ENCODE results near the gene TMPRSS11F. TPM values are rescaled to one million over a fixed set of nuclear protein-coding genes. Genes with fewer than 3 reads are reported as not detected.

Gene TMPRSS11F
- total RNA-seq, 2 donors from 2014 or later: not detected

GRCh38 chr4:68145261-68145660, 15.6 kb upstream of the TMPRSS11F start:
- Mint-ChIP-seq H3K4me3 (no peak overlapping the region), H3K27me3 (peaks cover 5% of the 10 kb centered on the region), H3K36me3 (ENCODE audit: low read depth) (no peaks in the 10 kb centered on the region), H3K4me1 (no peaks in the 10 kb centered on the region), H3K27ac (no peak overlapping the region)
- DNase-seq (no peak), ATAC-seq (no peak)
- no peaks in the 10 kb centered on the region for H3K9me3 ChIP-seq (ENCODE audit: control insufficient read depth, low read length, poor library complexity, severe bottlenecking)

GRCh38 chr4:68141852-68142251, 12.2 kb upstream of the TMPRSS11F start:
- no peaks in the 10 kb centered on the region for H3K9me3 ChIP-seq (ENCODE audit: control insufficient read depth, low read length, poor library complexity, severe bottlenecking)
- no peak overlapping the region for H3K27ac Mint-ChIP-seq
- DNase-seq (no peak), ATAC-seq (no peak)
- no peak overlapping the region for H3K4me3 Mint-ChIP-seq
- no peaks in the 10 kb centered on the region for H3K36me3 Mint-ChIP-seq (ENCODE audit: low read depth)
- no peaks in the 10 kb centered on the region for H3K4me1 Mint-ChIP-seq
- H3K27me3 Mint-ChIP-seq: no peaks in the 10 kb centered on the region

- peaks cover 7% of the 10 kb centered on the region for H3K27me3 Mint-ChIP-seq
- DNase-seq (no peak), ATAC-seq (no peak)
- H3K27ac Mint-ChIP-seq: no peak overlapping the region
- no peaks in the 10 kb centered on the region for H3K36me3 Mint-ChIP-seq (ENCODE audit: low read depth)
- H3K9me3 ChIP-seq (ENCODE audit: control insufficient read depth, low read length, poor library complexity, severe bottlenecking): no peaks in the 10 kb centered on the region
- no peak overlapping the region for H3K4me3 Mint-ChIP-seq
- H3K4me1 Mint-ChIP-seq: no peaks in the 10 kb centered on the region
Measured at GRCh38 chr4:68132342-68132741, 2.7 kb upstream of the TMPRSS11F start.

- no peaks in the 10 kb centered on the region for H3K27me3 Mint-ChIP-seq
Measured at GRCh38 chr4:68124262-68124661, 5.4 kb downstream of the TMPRSS11F start.

GRCh38 chr4:68123525-68123924, 6.1 kb downstream of the TMPRSS11F start:
- H3K27ac Mint-ChIP-seq: no peak overlapping the region
- H3K4me3 Mint-ChIP-seq: no peak overlapping the region
- DNase-seq: no peak
- H3K36me3 Mint-ChIP-seq (ENCODE audit: low read depth): no peaks in the 10 kb centered on the region
- no peaks in the 10 kb centered on the region for H3K4me1 Mint-ChIP-seq
- ATAC-seq: no peak
- no peaks in the 10 kb centered on the region for H3K9me3 ChIP-seq (ENCODE audit: control insufficient read depth, low read length, poor library complexity, severe bottlenecking)
- no peaks in the 10 kb centered on the region for H3K27me3 Mint-ChIP-seq

More at GRCh38 chr4:68124262-68124661, 5.4 kb downstream of the TMPRSS11F start:
- ATAC-seq (no peak), DNase-seq (no peak)
- no peak overlapping the region for H3K4me3 Mint-ChIP-seq
- H3K27ac Mint-ChIP-seq: no peak overlapping the region
- H3K36me3 Mint-ChIP-seq (ENCODE audit: low read depth): no peaks in the 10 kb centered on the region
- no peaks in the 10 kb centered on the region for H3K4me1 Mint-ChIP-seq
- no peaks in the 10 kb centered on the region for H3K9me3 ChIP-seq (ENCODE audit: control insufficient read depth, low read length, poor library complexity, severe bottlenecking)

GRCh38 chr4:68119921-68120320, 9.7 kb downstream of the TMPRSS11F start:
- H3K9me3 ChIP-seq (ENCODE audit: control insufficient read depth, low read length, poor library complexity, severe bottlenecking): no peaks in the 10 kb centered on the region
- Mint-ChIP-seq H3K4me1 (no peaks in the 10 kb centered on the region), H3K4me3 (no peak overlapping the region), H3K36me3 (ENCODE audit: low read depth) (no peaks in the 10 kb centered on the region), H3K27me3 (no peaks in the 10 kb centered on the region), H3K27ac (no peak overlapping the region)
- no peak for DNase-seq
- no peak for ATAC-seq

- ATAC-seq (no peak), DNase-seq (no peak)
- H3K36me3 Mint-ChIP-seq (ENCODE audit: low read depth): no peaks in the 10 kb centered on the region
- no peak overlapping the region for H3K4me3 Mint-ChIP-seq
- no peaks in the 10 kb centered on the region for H3K27me3 Mint-ChIP-seq
- no peak overlapping the region for H3K27ac Mint-ChIP-seq
- no peaks in the 10 kb centered on the region for H3K4me1 Mint-ChIP-seq
- H3K9me3 ChIP-seq (ENCODE audit: control insufficient read depth, low read length, poor library complexity, severe bottlenecking): no peaks in the 10 kb centered on the region
Measured at GRCh38 chr4:68110441-68110840, 19.2 kb downstream of the TMPRSS11F start.

GRCh38 chr4:68109868-68110267, 19.8 kb downstream of the TMPRSS11F start:
- ATAC-seq: no peak
- Mint-ChIP-seq H3K4me1 (no peaks in the 10 kb centered on the region), H3K27me3 (no peaks in the 10 kb centered on the region)

GRCh38 chr4:68082758-68083157, 46.9 kb downstream of the TMPRSS11F start:
- Mint-ChIP-seq H3K27me3 (no peaks in the 10 kb centered on the region), H3K36me3 (ENCODE audit: low read depth) (no peaks in the 10 kb centered on the region), H3K27ac (no peak overlapping the region), H3K4me1 (no peaks in the 10 kb centered on the region), H3K4me3 (no peak overlapping the region)
- H3K9me3 ChIP-seq (ENCODE audit: control insufficient read depth, low read length, poor library complexity, severe bottlenecking): no peaks in the 10 kb centered on the region
- ATAC-seq (no peak), DNase-seq (no peak)

More at GRCh38 chr4:68109868-68110267, 19.8 kb downstream of the TMPRSS11F start:
- no peaks in the 10 kb centered on the region for H3K9me3 ChIP-seq (ENCODE audit: control insufficient read depth, low read length, poor library complexity, severe bottlenecking)
- no peaks in the 10 kb centered on the region for H3K36me3 Mint-ChIP-seq (ENCODE audit: low read depth)
- no peak for DNase-seq
- H3K27ac Mint-ChIP-seq: no peak overlapping the region
- no peak overlapping the region for H3K4me3 Mint-ChIP-seq

GRCh38 chr4:68079928-68080327, 49.7 kb downstream of the TMPRSS11F start:
- Mint-ChIP-seq H3K36me3 (ENCODE audit: low read depth) (no peaks in the 10 kb centered on the region), H3K27ac (no peak overlapping the region), H3K4me1 (no peaks in the 10 kb centered on the region), H3K27me3 (no peaks in the 10 kb centered on the region), H3K4me3 (no peak overlapping the region)
- no peaks in the 10 kb centered on the region for H3K9me3 ChIP-seq (ENCODE audit: control insufficient read depth, low read length, poor library complexity, severe bottlenecking)
- ATAC-seq (no peak), DNase-seq (no peak)

- ATAC-seq (no peak), DNase-seq (no peak)
- H3K27me3 Mint-ChIP-seq: no peaks in the 10 kb centered on the region
- no peaks in the 10 kb centered on the region for H3K4me1 Mint-ChIP-seq
- no peaks in the 10 kb centered on the region for H3K9me3 ChIP-seq (ENCODE audit: control insufficient read depth, low read length, poor library complexity, severe bottlenecking)
- no peak overlapping the region for H3K27ac Mint-ChIP-seq
- no peak overlapping the region for H3K4me3 Mint-ChIP-seq
- H3K36me3 Mint-ChIP-seq (ENCODE audit: low read depth): no peaks in the 10 kb centered on the region
Measured at GRCh38 chr4:68077737-68078136, 51.9 kb downstream of the TMPRSS11F start.

GRCh38 chr4:68077301-68077700, 52.4 kb downstream of the TMPRSS11F start:
- no peaks in the 10 kb centered on the region for H3K36me3 Mint-ChIP-seq (ENCODE audit: low read depth)
- H3K27me3 Mint-ChIP-seq: no peaks in the 10 kb centered on the region
- ATAC-seq: no peak
- no peak overlapping the region for H3K4me3 Mint-ChIP-seq
- DNase-seq: no peak
- H3K4me1 Mint-ChIP-seq: no peaks in the 10 kb centered on the region
- H3K27ac Mint-ChIP-seq: no peak overlapping the region
- no peaks in the 10 kb centered on the region for H3K9me3 ChIP-seq (ENCODE audit: control insufficient read depth, low read length, poor library complexity, severe bottlenecking)

- H3K27ac Mint-ChIP-seq: no peak overlapping the region
- H3K36me3 Mint-ChIP-seq (ENCODE audit: low read depth): no peaks in the 10 kb centered on the region
- H3K9me3 ChIP-seq (ENCODE audit: control insufficient read depth, low read length, poor library complexity, severe bottlenecking): no peaks in the 10 kb centered on the region
- H3K4me3 Mint-ChIP-seq: no peak overlapping the region
- no peaks in the 10 kb centered on the region for H3K27me3 Mint-ChIP-seq
- H3K4me1 Mint-ChIP-seq: no peaks in the 10 kb centered on the region
- DNase-seq: no peak
- ATAC-seq: no peak
Measured at GRCh38 chr4:68076194-68076593, 53.5 kb downstream of the TMPRSS11F start.

- Mint-ChIP-seq H3K36me3 (ENCODE audit: low read depth) (no peaks in the 10 kb centered on the region), H3K4me3 (no peak overlapping the region), H3K27me3 (no peaks in the 10 kb centered on the region), H3K27ac (no peak overlapping the region), H3K4me1 (no peaks in the 10 kb centered on the region)
- ATAC-seq (no peak), DNase-seq (no peak)
- H3K9me3 ChIP-seq (ENCODE audit: control insufficient read depth, low read length, poor library complexity, severe bottlenecking): no peaks in the 10 kb centered on the region
Measured at GRCh38 chr4:68074397-68074796, 55.3 kb downstream of the TMPRSS11F start.

All from T-helper 17 cell (primary cell).